Muscle of arm (tissue), 12 donors: ENCODE results near the gene CDCA4. TPM values are rescaled to one million over a fixed set of nuclear protein-coding genes. Genes with fewer than 3 reads are reported as not detected.

Source experiments
- DNase-seq: peaks from one replicate; pipeline ENCODE4 v3.0.0-alpha.2; 2013
- polyA plus RNA-seq, 12 donors: library from polyadenylated mRNA; unstranded; fragments of 120-200 nt; gene quantifications; one replicate each; pipeline ENCODE4 v1.2.1, GENCODE V29; 2013; ENCODE audit not compliant: insufficient read length in 12 of 12

CDCA4 gene
- polyA plus RNA-seq, 12 donors: 11.5 to 23.7 (median 15.7) TPM; not detected in 1

DNA sequence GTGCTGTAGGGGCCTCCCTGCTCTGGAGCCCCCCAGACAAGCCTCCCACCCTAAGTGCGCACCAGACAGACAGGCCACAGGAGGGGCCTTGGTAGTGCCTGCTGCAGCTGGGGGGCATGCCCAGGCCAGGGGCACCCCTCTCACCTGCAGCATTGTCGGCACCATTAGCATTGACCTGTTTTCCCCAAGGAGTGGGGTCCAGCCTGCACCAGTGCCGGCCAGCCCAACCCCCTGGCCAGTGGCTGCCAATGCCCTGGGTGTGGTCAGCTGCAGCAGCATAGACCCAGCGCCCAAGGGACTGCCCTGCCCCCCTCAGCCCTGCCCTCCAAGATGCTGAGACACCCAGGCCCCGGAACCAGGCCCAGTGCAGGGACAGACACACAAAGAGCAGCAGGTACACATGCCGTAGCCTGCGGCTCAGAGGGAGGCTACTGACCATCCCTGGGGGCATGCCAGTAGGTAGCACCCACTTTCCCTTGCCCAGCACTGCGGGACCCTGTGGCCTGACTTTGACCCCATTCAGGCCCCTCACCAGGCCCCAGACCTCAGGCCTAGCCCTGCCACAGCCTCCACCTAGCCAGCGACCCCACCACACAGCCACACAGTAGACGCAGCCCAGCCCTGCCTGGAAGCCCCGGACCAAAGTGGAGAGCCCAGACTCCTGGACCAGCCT is 43.7 kb downstream of the CDCA4 start:
- no peak for DNase-seq

DNA sequence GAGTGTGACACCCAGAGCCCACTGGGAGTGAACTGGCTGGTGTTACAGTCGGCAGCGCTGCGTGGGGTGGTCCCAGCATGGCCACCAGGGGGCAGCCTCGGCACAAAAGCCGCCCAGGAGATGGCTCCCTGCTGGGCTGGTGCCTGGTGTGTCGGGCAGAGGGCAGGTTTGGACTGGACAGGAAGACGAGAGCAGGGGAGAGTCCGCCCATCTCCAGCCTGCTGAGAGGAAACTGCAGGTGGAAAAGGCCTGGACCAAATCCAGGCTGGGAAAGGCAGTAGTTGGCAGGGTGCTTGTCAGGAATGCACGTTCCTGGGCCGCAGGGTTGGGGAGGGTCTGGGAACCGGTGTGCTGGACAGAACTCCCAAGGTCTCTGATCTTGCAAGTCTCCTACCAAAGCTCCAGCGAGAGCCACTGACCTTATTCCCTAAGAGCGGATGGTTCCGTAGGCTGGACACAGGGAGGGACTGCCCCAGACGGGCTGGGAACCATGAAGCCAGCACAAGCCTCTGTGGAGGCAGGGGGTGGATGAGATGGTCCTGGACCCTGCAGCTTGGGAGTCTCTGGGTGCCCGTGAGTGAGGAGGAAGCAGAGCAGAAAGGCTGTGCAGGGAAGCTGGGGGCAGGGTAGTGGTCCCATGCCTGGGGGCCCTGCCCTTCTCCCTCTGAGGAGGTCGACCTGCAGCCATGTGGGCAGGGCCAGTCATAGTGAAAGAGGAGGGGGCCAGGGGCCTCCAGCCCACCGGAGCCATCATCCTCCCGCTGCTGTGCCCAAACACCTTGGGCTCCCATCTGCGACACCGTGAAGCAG is 44.5 kb downstream of the CDCA4 start:
- peak; percentile 61 for DNase-seq

DNA sequence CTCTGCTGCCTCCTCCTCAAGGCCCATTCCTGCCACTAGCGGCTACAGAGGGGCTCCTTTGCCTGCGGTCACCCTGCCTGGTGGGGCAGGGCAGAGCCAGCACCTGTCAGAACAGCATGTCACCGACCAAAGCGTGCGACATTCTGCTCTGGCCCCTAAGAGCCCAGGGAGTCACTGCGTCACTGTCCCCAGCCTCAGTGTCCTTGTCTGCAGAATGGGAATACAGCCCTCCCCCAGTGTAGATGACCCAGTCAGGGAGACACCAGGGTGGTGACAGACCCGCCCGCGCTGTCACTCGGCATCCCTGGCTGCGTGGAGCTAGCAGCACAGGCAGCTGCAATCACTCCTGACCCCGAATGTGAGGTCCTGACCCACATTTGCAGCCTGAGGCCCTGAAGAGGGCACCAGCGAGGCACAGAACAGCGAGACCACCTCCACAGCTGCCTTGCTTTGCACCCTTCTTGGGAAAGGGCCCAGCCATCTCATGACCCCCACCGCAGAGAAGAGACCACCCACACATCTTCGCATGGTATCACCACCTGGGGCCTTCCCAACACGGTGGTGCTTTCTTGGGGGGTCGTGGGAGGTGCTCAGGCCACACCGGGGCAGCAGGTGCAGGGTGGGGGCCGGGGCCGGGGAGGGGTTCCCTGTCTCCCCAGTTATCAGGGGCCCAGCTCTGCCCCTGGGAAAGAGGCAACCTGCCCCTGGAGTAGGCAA is 45.2 kb downstream of the CDCA4 start:
- no peak for DNase-seq

DNA sequence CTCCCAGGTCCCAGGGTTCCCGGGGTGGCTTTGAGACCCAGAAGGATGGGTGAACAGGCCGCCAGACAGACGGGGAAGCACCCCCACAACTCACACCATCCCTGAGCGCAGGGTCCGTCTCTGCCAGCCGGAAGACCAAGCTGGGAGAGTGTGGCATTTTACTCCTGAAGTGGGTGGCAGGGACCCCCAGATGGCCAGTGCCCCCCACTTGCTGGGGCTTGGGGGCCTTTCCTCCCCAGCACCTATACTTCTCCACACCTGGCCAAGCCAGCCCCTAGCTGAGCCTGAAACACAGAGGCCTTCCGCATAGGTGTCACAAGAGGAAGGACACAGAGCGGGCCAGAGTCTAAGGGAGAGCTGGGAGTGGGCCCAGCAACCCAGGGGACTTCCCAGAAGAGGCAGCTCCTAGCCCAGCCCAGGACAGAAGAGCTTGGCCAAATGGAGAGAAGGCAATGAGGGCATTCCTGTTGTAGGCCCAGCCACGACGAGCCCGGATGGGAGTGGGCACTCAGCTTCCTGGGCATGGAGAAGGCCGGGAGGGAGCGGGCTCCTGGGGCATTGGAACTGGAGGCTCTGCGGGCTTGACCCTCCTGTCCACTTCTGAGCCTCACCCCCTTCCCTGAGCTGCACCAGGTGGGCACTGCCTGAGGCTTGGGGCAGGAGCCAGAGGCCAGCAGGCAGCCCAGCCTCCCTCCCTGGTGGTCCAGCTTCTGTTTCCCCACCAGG is 46.1 kb downstream of the CDCA4 start:
- DNase-seq: no peak

DNA sequence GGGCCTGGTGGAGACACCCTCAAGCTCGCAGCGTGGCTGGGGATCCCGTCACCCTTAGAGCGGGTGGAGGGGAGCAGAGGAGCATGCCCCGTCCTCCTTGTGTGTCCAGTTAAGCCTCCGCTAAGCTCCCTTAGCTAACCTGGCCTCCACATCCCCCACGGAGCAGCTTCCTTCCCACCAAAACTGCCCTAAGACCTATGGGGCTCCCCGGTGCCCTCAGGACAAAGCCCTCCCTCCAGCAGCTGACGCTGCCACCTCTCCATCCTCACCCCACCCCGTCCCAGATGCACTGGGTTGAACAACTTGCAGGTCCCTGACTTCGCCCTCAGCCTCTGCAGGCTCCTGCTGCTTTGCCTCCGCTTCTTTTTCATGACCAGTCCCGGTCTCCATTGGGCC is 46.7 kb downstream of the CDCA4 start:
- no peak for DNase-seq

DNA sequence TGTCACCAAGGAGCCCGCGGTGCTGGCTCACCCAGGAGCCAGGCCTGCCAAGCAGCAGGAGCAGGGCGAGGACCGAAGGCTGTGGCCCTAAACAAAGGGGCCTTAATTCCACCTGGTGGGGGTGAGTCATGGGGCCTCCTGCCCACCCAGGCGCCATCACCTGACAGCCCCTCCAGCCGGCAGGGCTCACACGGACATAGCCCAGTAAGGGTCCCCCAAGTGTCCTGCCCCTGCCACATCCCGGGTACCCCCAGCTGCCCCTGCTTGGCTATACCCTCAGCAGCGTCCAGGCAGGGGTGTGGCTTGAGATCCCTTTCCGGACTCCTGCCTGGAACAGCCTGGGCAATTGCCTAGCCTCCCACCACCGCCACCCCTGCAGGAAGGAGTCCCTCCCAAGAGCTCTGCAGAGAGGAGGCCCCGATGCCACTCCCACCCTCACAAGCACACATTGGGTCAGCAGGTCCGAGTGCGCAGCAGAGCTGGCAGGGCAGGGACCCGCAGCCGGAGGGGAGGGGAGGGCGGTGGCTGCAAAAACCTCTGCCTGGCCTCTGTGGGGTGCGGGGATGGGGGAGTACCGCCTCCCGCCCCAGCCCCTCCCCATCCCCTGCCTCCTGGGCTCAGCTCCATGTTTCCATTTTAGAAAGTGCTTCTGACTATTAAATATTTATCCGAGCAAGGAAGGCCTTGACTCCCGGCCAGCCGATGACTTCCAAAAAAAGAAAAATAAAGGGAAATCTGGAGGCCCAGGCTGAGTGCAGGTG is 47.3 kb downstream of the CDCA4 start:
- peak; percentile 87 for DNase-seq

DNA sequence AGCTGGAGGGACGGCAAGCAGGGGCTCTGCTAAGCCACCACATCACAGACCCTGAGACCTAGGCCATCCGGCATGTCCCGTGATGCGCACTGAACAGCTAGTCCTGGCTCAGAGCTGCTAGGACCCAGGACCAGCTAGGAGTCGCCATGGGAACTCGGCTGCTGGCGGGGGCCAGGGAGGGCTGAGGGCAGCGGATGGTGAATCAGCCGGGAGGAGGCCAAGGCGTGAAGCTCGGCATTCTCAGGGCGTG is 47.8 kb downstream of the CDCA4 start:
- no peak for DNase-seq

DNA sequence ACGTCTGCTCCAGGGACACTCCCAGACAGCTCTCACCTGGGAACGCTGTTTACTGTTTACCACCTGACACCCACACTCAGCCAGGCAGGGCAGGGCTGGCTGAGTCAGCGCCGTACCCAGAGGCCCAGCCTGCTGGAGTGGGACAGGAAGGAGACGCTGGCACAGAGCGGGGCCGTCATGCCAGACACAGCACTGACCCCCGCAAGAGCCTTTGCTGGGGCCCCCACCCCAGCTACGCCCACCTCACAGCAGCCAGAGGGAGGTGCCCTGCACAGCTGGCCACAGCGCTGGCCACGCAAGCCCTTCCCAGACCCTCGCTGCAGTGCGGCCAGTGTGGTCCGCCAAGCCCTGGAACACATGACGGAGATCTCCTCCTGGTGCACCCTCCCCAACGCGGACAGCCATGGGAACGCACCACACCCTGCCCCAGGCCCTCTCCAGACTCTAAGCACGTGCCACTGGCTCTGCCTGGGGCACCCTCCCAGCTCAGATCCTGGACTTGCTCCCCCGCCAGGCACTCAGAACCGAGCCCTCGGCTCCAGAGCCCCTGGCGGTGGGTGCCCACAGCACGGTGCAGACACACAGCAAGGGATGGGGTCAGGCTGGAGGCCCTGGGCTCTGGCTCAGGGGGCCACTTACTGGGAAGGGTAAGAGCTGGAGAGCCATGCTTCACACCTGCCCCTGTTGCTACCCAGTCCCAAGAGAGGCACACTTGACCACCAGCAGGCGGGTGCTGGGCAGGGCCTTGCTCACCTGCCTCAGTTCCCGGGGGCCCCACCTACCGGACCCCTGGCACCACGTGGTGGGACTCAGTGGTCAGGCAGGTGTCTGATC is 48.4 kb downstream of the CDCA4 start:
- no peak for DNase-seq

DNA sequence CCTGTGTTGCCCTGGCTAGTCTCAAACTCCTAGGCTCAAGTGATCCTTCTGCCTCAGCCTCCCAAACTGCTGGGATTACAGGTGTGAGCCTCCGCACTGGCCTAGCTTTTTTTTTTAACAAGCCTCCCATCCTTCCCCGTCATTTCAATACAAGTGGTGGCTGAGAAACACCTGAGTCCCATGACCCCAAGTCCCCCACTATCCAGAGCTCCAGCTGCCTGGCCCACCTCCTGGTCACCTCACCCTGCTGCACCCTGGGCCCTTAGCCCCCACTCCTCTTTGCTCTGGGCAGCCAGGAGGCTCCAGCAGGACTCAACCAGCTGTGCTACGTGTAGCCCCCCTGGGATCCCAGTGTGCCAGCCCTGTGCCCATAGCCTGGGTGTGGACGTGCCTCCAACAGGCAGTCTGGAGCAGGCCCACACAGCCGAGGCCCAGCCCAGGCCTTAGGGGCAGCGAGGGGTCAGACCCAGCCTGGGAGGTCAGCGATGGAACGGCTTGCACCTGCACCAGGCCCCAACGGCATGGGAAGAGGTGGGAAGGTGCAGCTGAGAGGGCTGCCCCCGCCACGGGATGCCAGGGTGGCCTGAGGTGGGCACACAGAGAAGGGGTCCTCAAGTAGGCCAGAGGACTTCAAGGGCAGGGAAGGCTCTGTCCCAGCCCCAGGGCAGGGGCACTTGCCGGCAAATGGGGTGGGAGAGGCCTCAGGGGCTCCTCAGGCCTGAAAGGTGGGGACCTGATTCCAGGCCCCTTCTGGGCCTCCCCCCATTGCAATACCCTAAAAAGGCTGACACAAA is 49.2 kb downstream of the CDCA4 start:
- no peak for DNase-seq

DNA sequence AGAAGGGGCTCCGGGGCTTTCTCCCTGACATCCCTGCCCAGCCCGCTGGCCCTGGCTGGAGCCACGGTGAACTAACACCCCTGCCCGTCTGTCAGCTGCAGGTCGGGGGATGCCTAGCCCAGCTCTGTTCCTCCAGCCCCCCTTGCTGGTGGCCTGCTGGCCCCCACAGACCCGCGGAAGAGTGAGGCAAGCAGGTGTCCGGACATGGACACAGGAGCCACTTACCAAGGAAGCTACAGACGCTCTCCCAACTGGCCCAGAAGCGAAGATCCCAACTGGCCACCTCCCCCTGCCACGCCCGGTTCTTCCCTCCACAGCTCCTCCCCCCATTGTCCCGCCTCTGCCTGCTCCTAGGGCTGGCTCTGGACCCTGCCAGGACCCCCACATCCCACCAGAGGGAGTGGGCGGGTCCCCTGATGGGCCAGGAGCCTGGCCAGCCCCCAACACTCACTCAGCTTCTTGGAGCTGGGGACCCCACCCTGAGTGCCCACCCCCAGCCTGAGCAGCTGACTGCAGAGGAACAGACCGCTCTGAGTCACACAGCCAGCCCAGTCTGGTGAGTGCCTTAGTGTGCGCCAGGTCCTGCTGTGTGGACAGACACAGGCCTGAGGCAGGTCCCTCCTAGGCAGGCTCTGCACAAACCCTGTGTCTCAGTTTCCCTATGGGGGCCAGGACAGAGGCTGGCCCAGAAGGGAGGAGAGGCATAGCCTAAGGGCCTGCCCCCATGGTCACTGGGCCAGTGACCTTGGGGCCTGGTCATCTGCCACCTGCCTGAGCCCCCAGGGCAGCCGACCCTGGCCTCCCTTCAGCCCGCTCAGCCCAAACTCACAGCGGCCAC is 50.4 kb downstream of the CDCA4 start:
- peak; percentile 58 for DNase-seq

DNA sequence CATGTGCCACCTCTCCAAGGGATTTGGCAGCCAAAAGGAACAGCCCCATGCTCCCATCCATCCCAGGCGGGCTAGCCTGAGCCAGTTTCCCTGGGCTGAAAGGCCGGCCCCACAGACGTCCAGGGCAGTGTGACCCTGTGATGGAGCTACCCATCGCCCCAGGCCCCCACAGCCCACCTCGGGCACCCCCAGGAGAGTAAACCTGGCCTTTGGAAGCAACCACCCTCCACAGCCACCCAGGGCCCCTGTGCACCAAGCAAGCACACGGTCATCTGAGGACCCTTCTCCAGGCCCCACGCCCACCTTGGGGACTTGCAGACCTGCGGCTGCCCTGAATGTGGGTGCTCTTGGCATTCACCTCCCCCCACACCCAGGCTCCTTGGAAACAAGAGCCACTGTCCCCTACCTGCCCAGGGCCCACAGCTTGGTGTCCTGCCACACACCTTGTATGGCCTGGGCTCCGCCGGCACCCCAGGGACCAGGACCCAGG is 51.1 kb downstream of the CDCA4 start:
- DNase-seq: no peak

DNA sequence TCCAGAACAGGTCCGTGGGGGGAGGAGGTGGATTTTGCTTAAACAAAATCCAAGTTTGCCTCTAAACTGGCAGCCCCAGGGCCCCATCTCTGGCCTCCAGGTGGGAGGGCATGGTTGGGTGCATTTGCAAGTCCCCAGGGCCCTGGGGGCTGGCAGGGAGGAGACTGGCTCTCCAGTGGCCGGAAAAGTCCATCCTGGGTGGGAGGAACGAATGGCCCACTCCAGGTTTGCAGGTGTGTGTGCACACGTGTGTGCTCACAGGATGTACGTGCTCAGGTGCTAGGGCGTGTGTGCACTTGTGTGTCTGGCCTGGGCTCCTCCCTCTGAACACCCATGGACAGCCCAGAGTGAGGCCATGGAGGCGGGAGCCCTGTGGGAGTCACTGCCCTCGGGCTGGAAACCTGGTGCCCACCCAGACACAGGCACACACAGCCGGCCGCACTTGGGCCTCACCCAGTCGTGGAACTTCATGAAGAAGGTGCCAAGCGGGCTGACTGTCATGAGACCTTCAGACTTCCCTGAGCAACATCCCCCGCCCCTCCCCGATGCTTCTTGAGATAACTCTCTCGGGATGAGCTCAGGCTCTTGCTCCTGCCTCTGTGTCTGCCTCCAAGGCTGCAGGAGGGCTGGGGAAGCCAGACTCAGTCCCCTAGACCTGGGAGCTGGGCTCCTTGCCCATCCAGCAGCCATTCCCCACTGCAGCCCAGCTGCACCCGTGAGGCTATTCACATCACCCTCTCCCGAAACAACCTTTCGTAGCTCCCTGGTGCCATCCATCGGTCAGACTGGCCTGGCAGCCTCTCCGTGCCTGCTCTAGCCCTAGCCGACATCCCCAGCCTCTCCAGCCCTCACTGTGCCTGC is 52.1 kb downstream of the CDCA4 start:
- DNase-seq: no peak

DNA sequence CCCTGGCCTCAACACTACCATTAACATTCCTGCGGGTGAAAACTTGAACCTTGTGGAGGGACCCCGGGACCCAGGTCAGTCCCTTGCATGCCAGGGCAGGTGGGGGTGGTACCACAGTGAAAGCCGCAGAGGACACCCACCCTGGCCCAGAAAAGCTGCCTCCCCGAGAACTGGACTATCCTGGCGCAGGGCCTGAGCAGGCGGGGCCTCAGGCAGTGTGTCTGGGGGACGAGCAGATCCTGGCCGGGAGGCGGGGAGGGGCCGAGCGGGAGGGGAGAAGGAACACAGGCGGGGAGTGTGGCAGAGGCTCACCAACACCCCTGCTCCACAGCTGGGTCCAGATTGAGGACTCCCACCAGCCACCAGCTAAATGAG is 52.7 kb downstream of the CDCA4 start:
- DNase-seq: peak; percentile 69

DNA sequence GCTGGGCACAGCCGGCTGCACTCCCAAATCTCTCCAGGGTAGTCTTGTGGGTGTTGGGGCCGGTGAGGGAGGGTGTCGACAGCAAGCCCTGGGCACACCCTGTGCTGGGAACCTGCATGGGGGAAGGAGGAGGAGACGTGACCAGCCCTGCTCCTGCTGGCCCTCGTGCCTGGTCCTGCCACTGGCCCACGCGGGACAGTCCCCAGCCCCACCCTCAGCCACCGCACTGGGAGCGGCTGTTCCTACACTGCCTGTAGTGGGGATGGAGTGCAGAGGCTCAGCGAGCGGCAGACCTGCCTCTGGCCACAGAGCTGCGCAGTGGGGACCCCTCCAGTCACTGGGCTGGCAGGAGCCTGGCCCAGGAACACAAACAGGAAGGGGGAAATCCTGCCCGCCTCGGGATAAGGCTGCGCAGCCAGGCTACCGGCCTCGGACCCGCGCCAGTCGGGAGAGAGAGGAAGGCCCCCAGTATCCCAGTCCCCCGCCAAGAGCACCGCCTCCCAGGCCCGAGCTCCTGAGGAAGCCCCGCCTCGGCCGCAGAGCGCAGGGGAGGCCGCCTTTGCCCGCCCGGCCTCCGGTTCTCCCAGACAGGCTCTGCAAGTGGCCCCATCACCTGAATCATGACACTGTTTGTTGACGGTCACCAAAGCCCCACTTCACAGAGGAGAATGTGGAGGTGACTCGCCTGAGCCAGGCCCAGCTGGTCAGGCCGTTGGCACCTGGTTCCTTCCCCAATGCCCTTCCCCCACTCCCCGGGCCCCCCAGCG is 53.3 kb downstream of the CDCA4 start:
- no peak for DNase-seq

DNA sequence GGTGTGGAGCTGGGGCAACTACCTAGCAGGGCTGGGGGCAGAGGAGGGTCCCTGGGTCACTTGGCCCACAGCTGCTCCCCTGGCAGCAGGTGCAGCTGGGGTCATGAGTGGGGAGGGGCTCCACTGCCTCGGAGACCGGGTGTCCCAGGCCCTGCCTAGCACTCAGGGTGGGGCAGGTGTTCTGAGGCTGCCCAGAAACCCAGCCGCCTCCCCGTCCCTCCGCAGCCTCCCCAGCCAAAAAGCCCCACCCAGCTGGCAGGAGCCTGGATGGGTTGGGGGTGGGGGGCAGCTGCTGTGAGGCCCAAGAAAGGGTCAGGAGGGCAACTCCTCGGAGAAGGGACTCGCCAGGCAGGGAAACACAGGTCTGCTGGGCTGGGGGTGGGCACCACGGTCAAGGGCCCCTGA is 53.9 kb downstream of the CDCA4 start:
- no peak for DNase-seq

DNA sequence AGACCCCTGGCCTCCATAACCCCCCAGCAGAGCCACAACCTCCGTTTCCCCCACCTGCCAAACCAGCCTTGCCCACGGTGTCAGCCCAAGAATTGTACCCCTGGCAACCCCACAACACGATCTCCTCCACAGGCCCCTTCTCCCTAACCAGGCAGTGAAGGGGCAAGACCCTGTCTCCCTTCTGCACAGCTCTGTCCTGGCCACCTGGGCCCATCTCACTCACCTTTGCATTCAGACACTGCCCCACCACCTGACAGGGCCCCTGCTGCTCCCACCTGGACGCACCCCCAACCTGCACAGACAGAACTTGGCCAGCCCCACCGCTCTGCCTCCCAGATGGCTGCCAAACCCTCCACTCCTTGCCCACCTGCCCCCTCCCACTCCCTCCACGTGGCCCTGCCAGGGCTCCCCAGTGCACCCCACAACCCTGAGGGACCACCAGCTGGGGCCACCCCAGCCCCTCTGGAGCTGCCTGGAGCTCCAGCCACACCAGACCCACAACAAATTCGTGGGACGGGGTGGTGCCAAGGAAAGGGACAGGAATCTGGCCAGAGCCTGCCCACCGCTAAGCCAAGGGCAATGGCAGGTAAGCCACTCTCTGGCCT is 54.5 kb downstream of the CDCA4 start:
- DNase-seq: no peak
